ENCODE data around the gene CBX3. TPM values are rescaled to one million over a fixed set of nuclear protein-coding genes. Genes with fewer than 3 reads are reported as not detected.

Gene CBX3
- total RNA-seq, 1 experiment from 2014 or later = 132 TPM

GRCh38 chr7:26203016-26203415, 1.5 kb downstream of the CBX3 start:
- H3K79me2 ChIP-seq (ENCODE audit: low read length) = peaks cover 90% of the 10 kb centered on the region
- CTCF ChIA-PET = no interaction called here
- BruUV-seq (replicated peaks) = no TSS peak

GRCh38 chr7:26208040-26208439, 6.5 kb downstream of the CBX3 start:
- Histone ChIP-seq H3F3A (ENCODE audit: low read length, unreplicated experiment) (no peaks in the 10 kb centered on the region), H3K27me3 (ENCODE audit: low read length) (no peaks in the 10 kb centered on the region), H2AFZ (ENCODE audit: low read length) (no peak overlapping the region), H3K79me2 (ENCODE audit: low read length) (peaks cover 56% of the 10 kb centered on the region), H3K9me2 (replicated peaks; ENCODE audit: low read length) (no peaks in the 10 kb centered on the region), H3K9me3 (ENCODE audit: low read length) (no peaks in the 10 kb centered on the region), H3K27ac (ENCODE audit: low read length) (no peak overlapping the region), H3K4me1 (ENCODE audit: insufficient read depth, low read length) (peaks cover 14% of the 10 kb centered on the region), H3K4me3 (ENCODE audit: low read length) (no peak overlapping the region), H3K4me2 (ENCODE audit: low read length) (no peak overlapping the region), H4K20me1 (ENCODE audit: low read length) (peaks cover 57% of the 10 kb centered on the region), H3K9ac (ENCODE audit: low read length) (no peak overlapping the region), H3K36me3 (ENCODE audit: low read depth, low read length) (peaks cover 71% of the 10 kb centered on the region)
- TF ChIP-seq CTCF (conservative IDR thresholded peaks at IDR 0.05; ENCODE audit: low read depth, low read length) = no peak
- no peak for TF ChIP-seq EZH2 (IDR thresholded peaks at IDR 0.05; ENCODE audit: low read length, unreplicated experiment)
- no peak for TF ChIP-seq EZH2phosphoT487 (IDR thresholded peaks at IDR 0.05; ENCODE audit: borderline replicate concordance, low read length)
- DNase-seq (no peak), ATAC-seq (no peak)
- ChIA-PET POLR2A (ENCODE audit: unreplicated experiment) (no interaction called here), CTCF (interaction anchor here (0.7 kb wide), 1 partner anchor 155 kb away, joined by 5 read pairs; no protein-coding TSS in a partner anchor)
- BruUV-seq (replicated peaks) = no TSS peak
- intact Hi-C loops (cut with micrococcal nuclease) = no loop called here

More at GRCh38 chr7:26203016-26203415, 1.5 kb downstream of the CBX3 start:
- Histone ChIP-seq H3K4me1 (ENCODE audit: insufficient read depth, low read length) (peaks cover 14% of the 10 kb centered on the region), H3K27ac (ENCODE audit: low read length) (no peak overlapping the region), H3K4me2 (ENCODE audit: low read length) (peak overlapping the region; percentile 97), H3F3A (ENCODE audit: low read length, unreplicated experiment) (peaks cover 4% of the 10 kb centered on the region), H3K4me3 (ENCODE audit: low read length) (peak overlapping the region; percentile 99), H3K27me3 (ENCODE audit: low read length) (no peaks in the 10 kb centered on the region), H3K36me3 (ENCODE audit: low read depth, low read length) (peaks cover 53% of the 10 kb centered on the region), H3K9me2 (replicated peaks; ENCODE audit: low read length) (no peaks in the 10 kb centered on the region), H3K9me3 (ENCODE audit: low read length) (no peaks in the 10 kb centered on the region), H4K20me1 (ENCODE audit: low read length) (peaks cover 72% of the 10 kb centered on the region), H2AFZ (ENCODE audit: low read length) (no peak overlapping the region), H3K9ac (ENCODE audit: low read length) (peak overlapping the region; percentile 96)
- TF ChIP-seq EZH2phosphoT487 (IDR thresholded peaks at IDR 0.05; ENCODE audit: borderline replicate concordance, low read length) = no peak
- TF ChIP-seq CTCF (conservative IDR thresholded peaks at IDR 0.05; ENCODE audit: low read depth, low read length) = no peak
- TF ChIP-seq EZH2 (IDR thresholded peaks at IDR 0.05; ENCODE audit: low read length, unreplicated experiment) = no peak
- intact Hi-C loops (cut with micrococcal nuclease) = loop anchor here (5.0 kb wide), 2 partner anchors 89 to 964 kb away; partner anchors contain the start of genes HOXA9 and SNX10
- no peak for ATAC-seq
- POLR2A ChIA-PET (ENCODE audit: unreplicated experiment) = interaction anchor here (0.6 kb wide), 1 partner anchor 358 kb away, joined by 4 read pairs; no protein-coding TSS in a partner anchor
- no peak for DNase-seq

- intact Hi-C loops (cut with micrococcal nuclease) = no loop called here
- Histone ChIP-seq H2AFZ (ENCODE audit: low read length) (no peak overlapping the region), H3K79me2 (ENCODE audit: low read length) (0 out of 2 replicates have a peak, but pooled peaks cover 6% of the 10 kb centered on the region), H4K20me1 (ENCODE audit: low read length) (peaks cover 12% of the 10 kb centered on the region; the same call in 1 of the 2 replicates), H3K4me2 (ENCODE audit: low read length) (no peak overlapping the region), H3K27ac (ENCODE audit: low read length) (no peak overlapping the region), H3K4me1 (ENCODE audit: insufficient read depth, low read length) (no peaks in the 10 kb centered on the region), H3K9me2 (replicated peaks; ENCODE audit: low read length) (no peaks in the 10 kb centered on the region), H3K4me3 (ENCODE audit: low read length) (no peak overlapping the region), H3F3A (ENCODE audit: low read length, unreplicated experiment) (no peaks in the 10 kb centered on the region), H3K27me3 (ENCODE audit: low read length) (no peaks in the 10 kb centered on the region), H3K9ac (ENCODE audit: low read length) (no peak overlapping the region), H3K36me3 (ENCODE audit: low read depth, low read length) (peaks cover 39% of the 10 kb centered on the region), H3K9me3 (ENCODE audit: low read length) (no peaks in the 10 kb centered on the region)
- DNase-seq (no peak), ATAC-seq (no peak)
- ChIA-PET POLR2A (ENCODE audit: unreplicated experiment) (no interaction called here), CTCF (no interaction called here)
- TF ChIP-seq EZH2 (IDR thresholded peaks at IDR 0.05; ENCODE audit: low read length, unreplicated experiment) = no peak
- TF ChIP-seq CTCF (conservative IDR thresholded peaks at IDR 0.05; ENCODE audit: low read depth, low read length) = no peak
- no peak for TF ChIP-seq EZH2phosphoT487 (IDR thresholded peaks at IDR 0.05; ENCODE audit: borderline replicate concordance, low read length)
- TSS peak; percentile 40 for BruUV-seq (replicated peaks)
Observed at GRCh38 chr7:26212921-26213718, 11.6 kb downstream of the CBX3 start.

All from PC-3 (cell line).